ENCODE results near the gene NEGR1. TPM values are rescaled to one million over a fixed set of nuclear protein-coding genes. Genes with fewer than 3 reads are reported as not detected.

NEGR1 gene
- total RNA-seq, 1 donor from 2014 or later = 7.6 TPM

- no peaks in the 10 kb centered on the region for H3K9me3 Mint-ChIP-seq (ENCODE audit: unreplicated experiment)
- TF ChIP-seq, protein P1, sequence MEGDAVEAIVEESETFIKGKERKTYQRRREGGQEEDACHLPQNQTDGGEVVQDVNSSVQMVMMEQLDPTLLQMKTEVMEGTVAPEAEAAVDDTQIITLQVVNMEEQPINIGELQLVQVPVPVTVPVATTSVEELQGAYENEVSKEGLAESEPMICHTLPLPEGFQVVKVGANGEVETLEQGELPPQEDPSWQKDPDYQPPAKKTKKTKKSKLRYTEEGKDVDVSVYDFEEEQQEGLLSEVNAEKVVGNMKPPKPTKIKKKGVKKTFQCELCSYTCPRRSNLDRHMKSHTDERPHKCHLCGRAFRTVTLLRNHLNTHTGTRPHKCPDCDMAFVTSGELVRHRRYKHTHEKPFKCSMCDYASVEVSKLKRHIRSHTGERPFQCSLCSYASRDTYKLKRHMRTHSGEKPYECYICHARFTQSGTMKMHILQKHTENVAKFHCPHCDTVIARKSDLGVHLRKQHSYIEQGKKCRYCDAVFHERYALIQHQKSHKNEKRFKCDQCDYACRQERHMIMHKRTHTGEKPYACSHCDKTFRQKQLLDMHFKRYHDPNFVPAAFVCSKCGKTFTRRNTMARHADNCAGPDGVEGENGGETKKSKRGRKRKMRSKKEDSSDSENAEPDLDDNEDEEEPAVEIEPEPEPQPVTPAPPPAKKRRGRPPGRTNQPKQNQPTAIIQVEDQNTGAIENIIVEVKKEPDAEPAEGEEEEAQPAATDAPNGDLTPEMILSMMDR (IDR thresholded peaks at IDR 0.05) = no peak
- H3K4me3 Mint-ChIP-seq (ENCODE audit: unreplicated experiment) = no peak overlapping the region
- no peaks in the 10 kb centered on the region for H3K27me3 Mint-ChIP-seq (ENCODE audit: unreplicated experiment)
- H3K36me3 Mint-ChIP-seq (ENCODE audit: unreplicated experiment) = no peaks in the 10 kb centered on the region
- no peak for DNase-seq (ENCODE audit: extremely low spot score, unreplicated experiment)
- H3K4me1 Mint-ChIP-seq (ENCODE audit: unreplicated experiment) = peaks cover 3% of the 10 kb centered on the region
- no peak overlapping the region for H3K27ac Mint-ChIP-seq (ENCODE audit: unreplicated experiment)
Observed at GRCh38 chr1:72109916-72110315, 172.4 kb downstream of the NEGR1 start.

DNA sequence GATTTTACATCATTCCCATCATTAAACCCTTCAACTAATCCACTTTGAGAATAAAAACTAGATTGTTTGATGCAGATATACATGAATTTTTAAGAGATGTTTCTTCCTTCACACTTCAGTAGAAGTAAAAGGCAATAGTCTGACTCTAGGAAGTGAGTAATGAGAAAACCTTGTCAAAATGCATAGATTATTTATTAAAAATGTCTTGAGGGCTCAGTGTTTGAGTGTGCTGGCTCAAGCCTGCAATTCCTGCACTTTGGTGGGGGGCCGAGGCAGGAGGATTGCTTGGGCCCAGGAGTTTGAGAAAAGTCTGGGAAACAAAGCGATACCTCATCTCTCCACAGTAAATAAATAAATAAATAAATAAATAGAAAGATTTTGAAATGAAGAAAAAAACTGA is 177.1 kb downstream of the NEGR1 start:
- Mint-ChIP-seq H3K4me3 (ENCODE audit: unreplicated experiment) (no peak overlapping the region), H3K27ac (ENCODE audit: unreplicated experiment) (no peak overlapping the region), H3K27me3 (ENCODE audit: unreplicated experiment) (no peaks in the 10 kb centered on the region), H3K36me3 (ENCODE audit: unreplicated experiment) (no peaks in the 10 kb centered on the region), H3K4me1 (ENCODE audit: unreplicated experiment) (peaks cover 3% of the 10 kb centered on the region), H3K9me3 (ENCODE audit: unreplicated experiment) (no peaks in the 10 kb centered on the region)
- no peak for DNase-seq (ENCODE audit: extremely low spot score, unreplicated experiment)
- TF ChIP-seq, protein P1 (IDR thresholded peaks at IDR 0.05) = no peak

DNA sequence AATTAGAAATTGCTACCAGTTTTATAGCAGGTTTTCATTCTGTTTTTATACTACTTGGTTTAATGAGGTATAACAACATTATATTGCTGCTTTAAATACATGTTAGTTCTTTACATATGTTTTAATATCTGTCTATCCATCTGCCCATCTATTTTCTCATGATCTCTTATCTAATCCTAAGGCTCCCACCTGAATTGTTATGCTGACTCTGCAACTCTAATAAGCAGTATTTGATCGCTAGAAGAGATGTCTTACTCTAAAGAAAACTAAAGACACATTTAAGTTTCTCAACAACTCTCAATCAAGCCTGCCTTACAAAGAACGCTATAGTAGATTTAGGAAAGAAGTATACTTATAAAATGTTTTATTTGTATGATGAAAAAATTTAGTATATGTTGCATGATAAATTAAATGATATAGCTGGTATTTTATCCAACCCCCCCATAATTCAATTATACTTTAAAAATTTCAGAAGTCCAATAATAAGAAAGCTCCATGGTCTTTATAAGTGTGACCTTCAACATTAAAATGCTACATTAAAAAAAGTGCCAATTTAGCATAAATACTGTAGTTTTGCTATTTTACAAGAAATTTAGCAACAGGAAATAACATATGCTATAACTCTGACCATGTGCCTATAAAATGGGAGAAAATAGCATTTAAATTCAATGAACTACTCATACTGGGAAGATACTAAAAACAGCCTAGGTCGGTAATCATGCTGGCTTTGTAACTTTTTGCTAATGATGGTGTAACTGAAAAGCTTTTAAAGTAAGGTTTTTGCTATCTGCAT is 180.3 kb downstream of the NEGR1 start:
- Mint-ChIP-seq H3K36me3 (ENCODE audit: unreplicated experiment) (no peaks in the 10 kb centered on the region), H3K4me3 (ENCODE audit: unreplicated experiment) (no peak overlapping the region), H3K27ac (ENCODE audit: unreplicated experiment) (no peak overlapping the region), H3K9me3 (ENCODE audit: unreplicated experiment) (no peaks in the 10 kb centered on the region), H3K4me1 (ENCODE audit: unreplicated experiment) (peaks cover 7% of the 10 kb centered on the region), H3K27me3 (ENCODE audit: unreplicated experiment) (no peaks in the 10 kb centered on the region)
- TF ChIP-seq, protein P1 (IDR thresholded peaks at IDR 0.05) = no peak
- DNase-seq (ENCODE audit: extremely low spot score, unreplicated experiment) = no peak

DNA sequence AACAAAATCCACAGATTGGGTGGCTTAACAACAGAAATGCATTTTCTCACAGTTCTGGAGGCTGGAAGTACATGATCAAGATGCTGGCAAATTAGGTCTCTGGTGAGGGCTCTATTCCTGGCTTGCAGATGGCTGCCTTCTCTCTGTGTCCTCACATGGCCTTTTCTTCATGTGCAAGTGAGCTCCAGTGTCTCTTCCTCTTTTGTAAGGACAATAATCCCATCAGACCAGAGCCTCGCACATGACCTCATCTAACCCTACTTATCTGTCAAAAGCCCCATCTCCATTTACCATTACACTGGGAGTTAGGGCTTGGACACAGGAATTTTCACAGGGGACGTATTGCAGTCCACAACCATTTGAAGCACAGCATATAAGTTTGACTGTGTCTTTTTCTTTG is 181.6 kb downstream of the NEGR1 start:
- peaks cover 7% of the 10 kb centered on the region for H3K4me1 Mint-ChIP-seq (ENCODE audit: unreplicated experiment)
- no peaks in the 10 kb centered on the region for H3K27me3 Mint-ChIP-seq (ENCODE audit: unreplicated experiment)
- H3K4me3 Mint-ChIP-seq (ENCODE audit: unreplicated experiment) = no peak overlapping the region
- no peaks in the 10 kb centered on the region for H3K9me3 Mint-ChIP-seq (ENCODE audit: unreplicated experiment)
- H3K27ac Mint-ChIP-seq (ENCODE audit: unreplicated experiment) = no peak overlapping the region
- no peaks in the 10 kb centered on the region for H3K36me3 Mint-ChIP-seq (ENCODE audit: unreplicated experiment)
- DNase-seq (ENCODE audit: extremely low spot score, unreplicated experiment) = no peak
- TF ChIP-seq, protein P1 (IDR thresholded peaks at IDR 0.05) = no peak

GRCh38 chr1:72097851-72098570 is 184.3 kb downstream of the NEGR1 start:
- DNase-seq (ENCODE audit: extremely low spot score, unreplicated experiment) = no peak
- no peaks in the 10 kb centered on the region for H3K27me3 Mint-ChIP-seq (ENCODE audit: unreplicated experiment)
- H3K4me1 Mint-ChIP-seq (ENCODE audit: unreplicated experiment) = peaks cover 4% of the 10 kb centered on the region
- TF ChIP-seq, protein P1 (IDR thresholded peaks at IDR 0.05) = no peak
- H3K4me3 Mint-ChIP-seq (ENCODE audit: unreplicated experiment) = no peak overlapping the region
- no peak overlapping the region for H3K27ac Mint-ChIP-seq (ENCODE audit: unreplicated experiment)
- no peaks in the 10 kb centered on the region for H3K36me3 Mint-ChIP-seq (ENCODE audit: unreplicated experiment)
- no peaks in the 10 kb centered on the region for H3K9me3 Mint-ChIP-seq (ENCODE audit: unreplicated experiment)
